HEK293 (cell line): ENCODE data around the gene OR52K2.

Experiments used
- CTCF ChIA-PET: fragments of 350-600 bp; formaldehyde crosslinking; extraction: SDS; loops from one replicate; lab custom pipeline; 2021; ENCODE audit warnings: antibody characterized with exemption; lab: Yijun Ruan, JAX
- POLR2A ChIA-PET: fragments of 300-600 bp; formaldehyde crosslinking; extraction: SDS; loops from one replicate; lab custom pipeline; 2020; ENCODE audit warnings: antibody characterized with exemption, inconsistent platforms; lab: Yijun Ruan, JAX
- H3K27ac ChIP-seq: fragments of 200-500 bp; sonication (Bioruptor generic); 2 replicates; pipeline ENCODE4 v1.5.1; 2014; ENCODE audit warnings: low read depth, low read length, control low read depth, inconsistent platforms; ENCODE audit errors: extremely low read depth
- H3K36me3 ChIP-seq, 2 experiments: fragments of 200-500 bp in 1 of 2; sonication (Bioruptor generic) in 1 of 2; 1 replicate in 1 of 2; 2 replicates in 1 of 2; pipeline ENCODE4 v1.5.1; 2014 to 2017; ENCODE audit warnings: inconsistent platforms in 2 of 2, low read length in 2 of 2; ENCODE audit not compliant: control insufficient read depth in 2 of 2, insufficient read depth in 1 of 2
- H3K4me1 ChIP-seq: fragments of 200-500 bp; sonication (Bioruptor generic); 2 replicates; pipeline ENCODE4 v1.5.1; 2014; ENCODE audit warnings: mild to moderate bottlenecking, low read length, inconsistent platforms; ENCODE audit not compliant: control insufficient read depth, insufficient read depth
- H3K4me3 ChIP-seq: 2 replicates; pipeline ENCODE4 v1.5.1; 2011; ENCODE audit warnings: low read depth, mild to moderate bottlenecking, control low read depth, low read length, moderate library complexity
- H3K9me3 ChIP-seq: fragments of 200-500 bp; sonication (Bioruptor generic); 2 replicates; pipeline ENCODE4 v1.5.1; 2014; ENCODE audit warnings: low read depth, low read length, inconsistent platforms; ENCODE audit not compliant: control insufficient read depth, insufficient read depth
- AEBP2 ChIP-seq: fragments of 450-650 bp; formaldehyde crosslinking; IDR thresholded peaks from 2 replicates; pipeline ENCODE4 v1.5.1; 2016; ENCODE audit warnings: missing biosample characterization, missing genetic modification characterization, borderline replicate concordance
- FEZF1 ChIP-seq: fragments of 450-650 bp; formaldehyde crosslinking; IDR thresholded peaks from 2 replicates; pipeline ENCODE4 v1.5.1; 2016; ENCODE audit warnings: missing biosample characterization, missing genetic modification characterization
- GLI4 ChIP-seq: fragments of 450-650 bp; formaldehyde crosslinking; IDR thresholded peaks from 2 replicates; pipeline ENCODE4 v1.5.1; 2016; ENCODE audit warnings: missing biosample characterization, missing genetic modification characterization
- HOXA7 ChIP-seq: sonication (generic); formaldehyde crosslinking; IDR thresholded peaks from 2 replicates; pipeline ENCODE4 v1.8.1; 2022; ENCODE audit warnings: missing genetic modification reagents, borderline replicate concordance
- PRDM4 ChIP-seq: fragments of 450-650 bp; formaldehyde crosslinking; IDR thresholded peaks from 2 replicates; pipeline ENCODE4 v1.5.1; 2017; ENCODE audit warnings: missing biosample characterization, missing genetic modification characterization
- TRIM28 ChIP-seq: IDR thresholded peaks from 2 replicates; pipeline ENCODE4 v1.6.1; 2011; ENCODE audit warnings: low read length, control low read depth, borderline replicate concordance
- TSHZ1 ChIP-seq: fragments of 450-650 bp; formaldehyde crosslinking; IDR thresholded peaks from 2 replicates; pipeline ENCODE4 v1.5.1; 2016; ENCODE audit warnings: missing biosample characterization, missing genetic modification characterization, borderline replicate concordance
- ZBTB21 ChIP-seq: fragments of 450-650 bp; formaldehyde crosslinking; IDR thresholded peaks from 2 replicates; pipeline ENCODE4 v1.5.1; 2017; ENCODE audit warnings: missing biosample characterization, missing genetic modification characterization
- ZNF132 ChIP-seq: fragments of 450-650 bp; formaldehyde crosslinking; IDR thresholded peaks from 2 replicates; pipeline ENCODE4 v1.5.1; 2017; ENCODE audit warnings: missing biosample characterization, missing genetic modification characterization, borderline replicate concordance
- ZNF184 ChIP-seq: fragments of 450-650 bp; IDR thresholded peaks from 2 replicates; pipeline ENCODE4 v1.5.1; 2018; ENCODE audit warnings: missing biosample characterization, mild to moderate bottlenecking, missing genetic modification characterization
- ZNF335 ChIP-seq: fragments of 450-650 bp; formaldehyde crosslinking; conservative IDR thresholded peaks from 2 replicates; pipeline ENCODE4 v1.5.1; 2016; ENCODE audit warnings: missing biosample characterization, missing genetic modification characterization
- ZNF433 ChIP-seq: fragments of 450-650 bp; formaldehyde crosslinking; IDR thresholded peaks from 2 replicates; pipeline ENCODE4 v1.5.1; 2016; ENCODE audit warnings: missing biosample characterization, missing genetic modification characterization, low read depth
- ZNF501 ChIP-seq: fragments of 450-650 bp; formaldehyde crosslinking; IDR thresholded peaks from 2 replicates; pipeline ENCODE4 v1.5.1; 2016; ENCODE audit warnings: missing biosample characterization, missing genetic modification characterization
- ZNF580 ChIP-seq: fragments of 450-650 bp; formaldehyde crosslinking; IDR thresholded peaks from 2 replicates; pipeline ENCODE4 v1.5.1; 2016; ENCODE audit warnings: missing biosample characterization, missing genetic modification characterization
- ZNF585B ChIP-seq: fragments of 450-650 bp; formaldehyde crosslinking; IDR thresholded peaks from 2 replicates; pipeline ENCODE4 v1.5.1; 2016; ENCODE audit warnings: missing biosample characterization, missing genetic modification characterization
- ZNF610 ChIP-seq: fragments of 450-650 bp; formaldehyde crosslinking; IDR thresholded peaks from 2 replicates; pipeline ENCODE4 v1.5.1; 2016; ENCODE audit warnings: missing biosample characterization, missing genetic modification characterization, borderline replicate concordance
- ZNF626 ChIP-seq: fragments of 450-650 bp; sonication (Bioruptor Pico); formaldehyde crosslinking; IDR thresholded peaks from 2 replicates; pipeline ENCODE4 v1.5.1; 2018; ENCODE audit warnings: missing biosample characterization, missing genetic modification characterization, inconsistent platforms
- ZSCAN16 ChIP-seq: fragments of 450-650 bp; formaldehyde crosslinking; IDR thresholded peaks from 2 replicates; pipeline ENCODE4 v1.5.1; 2016; ENCODE audit warnings: missing biosample characterization, missing genetic modification characterization

The OR52K2 gene

GRCh38 chr11:4495487-4495886, 46.4 kb downstream of the OR52K2 start:
- Histone ChIP-seq H3K4me1 (no peaks in the 10 kb centered on the region), H3K4me3 (no peak overlapping the region), H3K9me3 (no peaks in the 10 kb centered on the region), H3K27ac (no peak overlapping the region), H3K36me3 (no peaks in the 10 kb centered on the region)
- ChIA-PET POLR2A (no interaction called here), CTCF (interaction anchor here (5.8 kb wide), 1 partner anchor 308 kb away, joined by 87 read pairs; no protein-coding TSS in a partner anchor)
- TF ChIP-seq ZBTB21 (tag by site-specific recombination) (peak; percentile 63; the same call in 1 of the 2 replicates), ZNF610 (tag by site-specific recombination) (no peak)

GRCh38 chr11:4495986-4496385, 46.9 kb downstream of the OR52K2 start:
- CTCF ChIA-PET = interaction anchor here (5.8 kb wide), 1 partner anchor 309 kb away, joined by 87 read pairs; no protein-coding TSS in a partner anchor
- no peaks in the 10 kb centered on the region for H3K9me3 ChIP-seq
- POLR2A ChIA-PET = no interaction called here
- TF ChIP-seq TSHZ1 (tag by site-specific recombination) (no peak), PRDM4 (no peak), AEBP2 (tag by site-specific recombination) (no peak), ZNF184 (tag by site-specific recombination) (no peak), FEZF1 (tag by site-specific recombination) (no peak), HOXA7 (CRISPR knock-in tag) (no peak), ZNF626 (tag by site-specific recombination) (no peak), ZNF132 (tag by site-specific recombination) (no peak), ZSCAN16 (tag by site-specific recombination) (no peak), ZNF580 (tag by site-specific recombination) (no peak), TRIM28 (no peak), ZNF585B (no peak), GLI4 (tag by site-specific recombination) (no peak), ZNF433 (tag by site-specific recombination) (no peak), ZNF501 (tag by site-specific recombination) (no peak), ZNF335 (no peak)
- TF ChIP-seq, all 188 proteins: peak for 0
- H3K27ac ChIP-seq = no peak overlapping the region
- no peak overlapping the region for H3K4me3 ChIP-seq
- H3K36me3 ChIP-seq = no peaks in the 10 kb centered on the region
- H3K4me1 ChIP-seq = no peaks in the 10 kb centered on the region
